Measurements from ENCODE around the gene LVRN.

LVRN gene

DNA sequence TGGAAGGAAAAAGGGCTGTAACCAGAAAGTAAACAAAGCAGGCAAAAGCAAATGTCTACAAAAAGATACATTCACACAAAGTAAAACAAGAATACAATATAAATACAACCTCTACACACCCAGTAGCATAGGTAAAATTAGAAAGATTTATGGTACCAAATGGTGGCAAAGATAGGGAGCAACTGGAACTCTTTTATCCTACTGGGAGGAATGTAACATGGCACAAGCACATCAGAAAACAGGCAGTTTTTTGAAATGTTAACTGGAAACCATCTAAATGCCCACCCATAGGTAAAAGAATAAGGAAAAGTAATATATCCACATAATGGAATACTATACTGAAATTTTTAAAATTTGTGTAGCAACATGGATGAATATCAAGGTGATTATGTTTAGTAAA, 61.3 kb downstream of the LVRN start:
- no peak for DNase-seq (ENCODE audit: low spot score)

DNA sequence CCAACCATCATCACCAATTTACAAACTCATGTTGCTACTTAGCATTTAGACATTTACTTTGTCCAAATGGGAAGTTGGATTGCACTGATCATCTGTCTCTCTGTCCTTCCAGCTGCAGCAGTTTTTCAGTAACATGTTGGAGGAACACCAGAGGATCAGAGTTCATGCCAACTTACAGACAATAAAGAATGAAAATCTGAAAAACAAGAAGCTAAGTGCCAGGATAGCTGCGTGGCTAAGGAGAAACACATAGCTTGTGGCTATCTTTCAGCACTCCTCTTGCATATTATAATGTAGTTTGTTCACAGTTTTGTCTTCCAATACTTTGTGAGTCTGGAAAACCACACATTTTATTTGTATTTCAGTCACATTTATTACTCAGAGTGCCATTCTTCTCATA, 63.6 kb downstream of the LVRN start:
- no peak for DNase-seq (ENCODE audit: low spot score)

DNA sequence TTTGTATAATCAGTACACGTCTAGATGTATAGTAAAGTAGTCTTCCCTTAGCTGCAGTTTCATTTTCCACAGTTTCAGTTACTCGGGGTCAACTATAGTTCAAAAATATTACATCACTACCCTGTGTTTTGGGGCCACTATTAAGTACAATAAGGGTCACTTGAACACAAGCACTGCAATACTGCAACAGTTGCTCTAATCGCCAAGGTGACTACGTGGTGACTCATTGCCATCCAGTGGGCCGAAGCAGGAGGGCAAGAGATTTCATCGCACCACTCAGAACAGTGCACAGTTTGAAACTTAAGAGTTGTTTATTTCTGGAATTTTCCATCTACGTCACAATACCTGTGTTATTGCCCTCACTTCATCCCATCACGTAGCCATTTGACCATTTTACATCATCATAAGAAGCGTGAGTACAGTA, 69.8 kb downstream of the LVRN start, which contains the start of gene ARL14EPL:
ARL14EPL (plus strand) TSS at position 379 of the 424 bp plus-strand sequence. CDS start 18,994 bp downstream, outside the sequence.
- DNase-seq (ENCODE audit: low spot score) = peak; percentile 74

DNA sequence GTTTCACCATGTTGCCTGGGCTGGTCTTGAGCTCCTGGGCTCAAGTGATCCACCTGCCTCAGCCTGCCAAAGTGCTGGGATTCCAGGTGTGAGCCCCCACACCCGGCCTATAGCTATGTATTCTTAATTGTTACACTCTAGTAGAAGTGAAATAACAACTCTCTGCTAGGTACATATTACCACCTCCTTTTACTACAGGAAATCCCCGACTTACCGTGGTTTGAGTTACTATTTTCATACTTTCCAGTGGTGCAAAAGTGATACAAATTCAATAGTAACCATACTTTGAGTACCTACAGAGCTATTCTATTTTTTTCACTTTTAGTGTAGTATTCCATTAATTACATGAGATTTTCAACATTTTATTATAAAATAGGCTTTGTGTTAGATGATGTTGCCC, 70.7 kb downstream of the LVRN start:
- DNase-seq (ENCODE audit: low spot score) = no peak

DNA sequence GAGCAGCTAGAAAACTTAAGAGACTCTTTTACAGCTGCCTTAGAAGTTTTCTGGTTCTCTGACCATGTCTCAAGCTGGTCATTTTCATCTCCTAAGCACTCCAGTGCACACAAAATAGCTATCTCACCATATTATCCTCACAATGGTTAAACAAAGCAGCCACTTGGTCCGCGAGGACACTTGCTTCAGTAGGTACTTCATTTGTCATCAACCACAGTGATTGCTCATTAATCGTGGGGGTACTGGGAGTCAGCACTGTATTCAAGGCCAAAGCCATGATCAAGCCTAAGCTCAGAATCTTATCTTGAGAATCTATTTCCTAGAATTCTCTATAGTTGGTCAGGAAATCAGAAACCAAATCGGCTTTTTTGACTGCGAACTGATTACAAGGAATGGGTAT, 72.8 kb downstream of the LVRN start:
- no peak for DNase-seq (ENCODE audit: low spot score)

DNA sequence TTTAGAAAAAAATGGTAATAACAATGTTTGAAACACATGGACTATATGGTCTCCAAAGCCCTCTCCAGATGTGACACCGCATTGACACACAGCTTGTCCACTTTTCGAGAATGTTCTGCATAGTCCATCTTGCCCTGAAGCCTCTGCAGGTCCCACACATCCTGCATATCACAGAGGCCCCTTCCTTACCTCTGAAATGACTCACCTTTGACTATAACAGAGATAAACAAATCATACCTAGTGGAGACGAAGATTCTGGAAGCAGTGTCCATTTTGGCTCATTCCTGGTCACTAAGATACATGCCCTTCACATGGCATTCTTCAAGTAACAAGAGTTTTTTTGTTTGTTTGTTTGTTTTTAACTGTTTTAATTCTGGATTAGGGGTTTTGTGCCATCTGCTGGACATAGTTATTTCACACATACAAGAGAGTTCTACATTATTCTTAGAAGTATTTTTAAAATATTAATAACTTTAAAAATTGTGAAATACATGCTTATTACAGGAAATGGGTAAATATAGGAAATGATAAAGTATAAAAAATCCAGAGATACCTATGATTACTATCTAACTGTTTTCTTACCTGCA, 75.1 kb downstream of the LVRN start:
- DNase-seq (ENCODE audit: low spot score) = no peak

DNA sequence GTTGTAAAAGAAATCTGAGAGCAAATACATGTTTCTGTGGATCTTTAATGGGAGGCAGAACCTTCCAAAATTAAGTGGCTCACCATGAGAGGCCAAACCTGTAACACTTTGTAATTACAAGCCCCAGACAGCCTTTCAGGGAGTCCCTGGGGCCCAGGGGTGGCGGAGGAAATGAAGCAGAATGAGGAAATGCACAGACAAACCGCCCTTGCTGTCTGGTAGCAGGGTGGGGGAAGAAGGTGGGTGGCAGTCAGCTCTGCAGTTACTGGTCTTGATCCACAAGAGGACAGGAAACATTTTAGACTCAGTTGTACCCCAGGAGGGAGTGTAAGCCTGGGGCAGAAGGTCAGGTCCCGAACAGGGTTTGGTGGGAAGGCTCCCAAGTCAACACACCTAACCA, 76.5 kb downstream of the LVRN start:
- DNase-seq (ENCODE audit: low spot score) = no peak

DNA sequence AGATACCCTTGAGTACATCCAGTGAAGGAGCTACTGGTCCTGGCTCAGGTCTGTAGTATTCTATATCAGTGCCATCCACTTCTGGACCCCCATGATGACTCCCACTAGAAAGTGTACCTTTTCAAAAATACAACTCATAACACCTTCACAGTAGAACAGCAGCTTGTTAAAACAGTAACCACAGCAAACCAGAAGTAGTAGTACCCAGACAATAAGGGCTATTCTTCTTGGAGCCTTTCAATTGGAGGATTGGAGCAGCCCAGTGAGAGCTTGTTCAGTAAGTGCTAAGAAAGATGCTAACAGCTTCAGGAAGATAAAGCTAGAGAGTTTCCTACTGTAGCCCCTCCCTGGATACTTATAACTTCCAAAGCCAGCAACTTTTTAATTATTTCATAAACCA, 80.1 kb downstream of the LVRN start:
- no peak for DNase-seq (ENCODE audit: low spot score)

DNA sequence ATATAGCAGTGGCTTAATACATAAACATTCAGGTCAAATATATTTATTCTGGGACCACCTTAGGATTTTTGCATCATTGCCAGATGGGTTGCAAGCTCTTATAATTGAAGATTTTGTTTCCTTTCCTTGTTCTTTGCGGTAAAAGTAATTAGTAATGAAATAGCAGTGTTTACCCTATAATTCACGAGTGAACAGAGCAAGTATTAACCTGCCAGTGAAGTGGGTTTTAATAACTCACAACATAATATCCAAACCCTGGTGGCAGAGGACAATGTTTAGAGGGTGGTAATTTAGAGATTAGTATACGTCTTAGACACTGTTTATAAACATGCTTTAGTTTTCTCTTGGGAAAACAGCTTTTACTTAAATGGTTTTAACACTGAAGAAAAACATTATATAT, 81.8 kb downstream of the LVRN start:
- DNase-seq (ENCODE audit: low spot score) = no peak

DNA sequence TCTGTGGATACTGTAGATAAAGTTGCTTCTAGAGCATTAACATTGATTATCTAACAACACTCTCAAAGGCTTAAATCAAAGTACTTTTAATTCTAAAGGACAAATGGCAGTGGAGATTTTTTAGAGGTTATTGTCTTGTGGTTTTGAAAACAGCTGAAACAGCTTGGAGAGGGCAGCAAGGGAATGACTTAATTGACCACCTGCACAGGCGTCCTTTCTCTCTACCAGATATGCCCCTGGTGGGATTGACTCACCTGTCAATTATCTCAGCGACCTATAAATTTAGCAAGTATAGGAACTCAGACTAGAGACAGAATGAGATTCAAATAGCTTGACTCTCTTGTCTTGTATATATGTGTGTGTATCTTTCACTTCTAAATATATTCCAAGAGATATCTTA, 83.5 kb downstream of the LVRN start:
- no peak for DNase-seq (ENCODE audit: low spot score)

DNA sequence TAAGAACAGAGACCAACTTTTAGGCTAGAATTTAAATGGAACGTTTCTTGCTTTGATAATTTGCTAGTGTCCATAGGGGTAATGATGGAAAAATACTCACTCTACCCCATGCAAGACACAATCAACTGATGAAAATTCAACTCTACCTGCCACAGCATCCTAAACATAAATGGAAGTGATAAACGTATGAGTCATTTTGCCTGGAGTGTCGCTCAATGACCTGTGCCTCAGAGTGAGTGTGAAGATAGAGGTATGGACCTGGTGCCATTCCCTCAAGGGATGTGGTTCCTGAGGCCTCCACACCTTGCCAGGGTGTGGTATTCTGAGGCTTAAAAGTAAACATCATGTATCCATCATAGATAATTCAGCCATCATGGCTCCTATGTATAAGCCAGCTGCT, 84.0 kb downstream of the LVRN start:
- no peak for DNase-seq (ENCODE audit: low spot score)

DNA sequence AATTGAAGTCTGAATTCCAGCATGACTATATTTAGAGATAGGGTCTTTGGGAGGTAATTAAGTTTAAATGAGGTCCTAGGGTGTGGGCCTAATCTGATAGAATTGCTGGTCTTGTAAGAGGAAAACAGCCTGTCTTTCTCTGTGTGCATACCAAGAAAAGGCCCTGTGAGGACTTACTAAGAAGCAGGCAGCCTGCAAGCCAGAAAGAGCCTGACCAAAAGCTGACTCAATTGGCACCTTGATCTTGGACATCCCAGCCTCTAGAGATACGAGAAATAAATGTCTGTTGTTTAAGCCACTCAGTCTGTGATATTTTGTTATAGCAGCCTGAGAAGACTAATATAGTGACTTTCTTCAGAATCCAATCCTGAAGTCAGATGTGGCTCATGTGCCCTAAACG, 84.5 kb downstream of the LVRN start:
- DNase-seq (ENCODE audit: low spot score) = no peak

DNA sequence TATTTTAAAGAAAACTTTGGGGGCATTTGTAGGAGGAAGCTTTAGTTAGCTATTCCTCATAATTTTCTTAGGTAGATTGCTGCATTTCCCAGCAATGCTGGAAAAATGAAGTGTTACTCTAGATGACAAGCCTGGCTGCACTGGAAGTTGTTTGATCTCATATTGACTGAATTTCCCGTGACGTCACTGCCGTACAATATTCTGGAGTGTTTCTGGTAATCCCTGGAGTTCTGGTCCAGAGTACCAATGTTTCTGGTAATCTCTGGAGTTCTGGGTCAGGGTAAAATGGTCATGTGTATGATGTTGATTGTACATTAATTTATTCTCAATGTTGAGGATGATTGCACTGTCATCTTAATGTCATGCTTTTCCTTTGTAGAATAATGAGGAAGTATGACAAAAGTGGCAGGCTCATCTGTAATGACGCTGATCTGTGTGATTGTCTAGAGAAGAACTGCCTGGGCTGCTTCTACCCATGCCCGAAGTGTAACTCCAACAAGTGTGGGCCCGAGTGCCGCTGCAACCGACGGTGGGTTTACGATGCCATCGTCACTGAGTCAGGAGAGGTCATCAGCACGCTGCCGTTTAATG, 96.2 kb downstream of the LVRN start:
- no peak for DNase-seq (ENCODE audit: low spot score)

DNA sequence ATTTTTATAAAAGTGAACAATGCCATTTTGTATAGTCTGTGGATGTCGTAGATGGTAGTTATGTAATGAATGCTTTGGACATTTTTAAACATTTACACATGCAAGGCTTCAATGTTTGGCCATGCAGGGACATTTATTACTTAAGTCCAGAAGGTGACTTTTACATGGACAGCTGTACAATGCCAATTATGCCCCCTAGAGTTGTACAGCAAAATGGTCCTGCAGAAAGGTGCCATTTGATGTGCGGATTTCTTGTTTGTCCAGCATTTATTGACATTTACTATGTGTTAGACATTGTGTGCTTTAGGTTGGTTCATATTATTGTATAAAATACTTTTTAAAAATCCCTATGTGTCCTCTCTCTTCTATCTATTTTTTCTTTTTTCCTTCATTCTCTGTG, 100.1 kb downstream of the LVRN start:
- DNase-seq (ENCODE audit: low spot score) = no peak

DNA sequence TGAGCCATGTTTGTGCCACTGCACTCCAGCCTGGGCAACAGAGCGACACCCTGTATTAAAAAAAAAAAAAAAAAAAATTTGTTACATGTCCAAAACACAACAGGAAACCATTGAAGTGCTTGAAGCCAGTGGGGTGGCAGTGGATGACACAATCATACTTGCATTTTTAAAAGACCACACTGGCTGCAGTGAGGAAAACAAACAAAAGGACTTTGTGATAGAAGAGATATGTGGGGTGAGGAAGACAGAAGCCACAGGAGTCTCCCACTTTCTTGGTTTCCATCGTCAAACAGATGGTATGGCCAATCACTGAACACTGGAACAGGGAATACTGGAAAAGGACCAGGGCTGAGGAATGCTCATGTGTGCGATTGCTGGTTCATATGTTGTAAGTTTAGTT, 101.7 kb downstream of the LVRN start:
- DNase-seq (ENCODE audit: low spot score) = no peak

DNA sequence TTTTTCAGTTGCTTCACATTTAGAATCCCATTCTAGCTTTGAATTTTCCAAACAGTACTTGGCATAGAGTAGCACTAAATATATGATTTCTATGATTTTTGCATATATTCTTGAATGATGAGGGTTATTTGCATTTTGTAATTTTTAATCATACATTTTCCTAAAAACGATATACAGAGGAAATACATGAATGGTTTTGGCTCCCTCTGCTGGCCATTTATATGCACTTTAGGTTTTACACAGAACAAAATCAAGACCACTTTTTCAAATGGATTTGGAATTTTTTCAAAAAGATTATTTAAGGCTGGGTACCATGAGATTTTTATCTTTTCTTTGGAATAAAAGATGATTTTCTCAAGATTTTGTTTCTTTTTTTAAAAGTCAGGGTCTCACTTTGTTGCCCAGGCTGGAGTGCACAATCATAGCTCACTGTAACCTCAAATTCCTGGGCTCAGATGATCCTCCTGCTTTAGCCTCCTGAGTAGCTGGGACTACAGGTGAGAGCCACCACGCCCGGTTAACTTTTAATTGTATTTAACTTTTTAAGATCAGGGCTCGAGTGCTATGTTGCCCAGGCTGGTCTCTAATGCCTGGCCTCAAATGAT, 105.9 kb downstream of the LVRN start:
- DNase-seq (ENCODE audit: low spot score) = peak; percentile 41

DNA sequence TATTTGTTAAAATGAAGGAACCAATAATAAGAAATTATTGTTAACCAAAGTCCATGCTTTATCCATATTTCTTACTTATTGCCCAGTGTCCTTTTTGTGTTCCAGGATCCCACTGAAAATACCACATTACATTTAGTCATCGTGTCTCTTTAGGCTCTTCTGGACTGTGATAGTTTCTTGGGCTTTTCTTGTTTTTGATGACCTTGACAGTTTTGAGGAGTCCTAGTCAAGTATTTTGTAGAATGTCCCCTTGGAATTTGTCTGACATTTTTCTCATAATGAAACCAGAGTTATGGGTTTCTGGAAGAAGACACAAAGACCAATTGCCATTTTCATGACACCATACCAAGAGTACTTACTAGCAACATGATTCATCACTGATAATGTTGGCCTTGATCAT, 108.9 kb downstream of the LVRN start:
- no peak for DNase-seq (ENCODE audit: low spot score)

DNA sequence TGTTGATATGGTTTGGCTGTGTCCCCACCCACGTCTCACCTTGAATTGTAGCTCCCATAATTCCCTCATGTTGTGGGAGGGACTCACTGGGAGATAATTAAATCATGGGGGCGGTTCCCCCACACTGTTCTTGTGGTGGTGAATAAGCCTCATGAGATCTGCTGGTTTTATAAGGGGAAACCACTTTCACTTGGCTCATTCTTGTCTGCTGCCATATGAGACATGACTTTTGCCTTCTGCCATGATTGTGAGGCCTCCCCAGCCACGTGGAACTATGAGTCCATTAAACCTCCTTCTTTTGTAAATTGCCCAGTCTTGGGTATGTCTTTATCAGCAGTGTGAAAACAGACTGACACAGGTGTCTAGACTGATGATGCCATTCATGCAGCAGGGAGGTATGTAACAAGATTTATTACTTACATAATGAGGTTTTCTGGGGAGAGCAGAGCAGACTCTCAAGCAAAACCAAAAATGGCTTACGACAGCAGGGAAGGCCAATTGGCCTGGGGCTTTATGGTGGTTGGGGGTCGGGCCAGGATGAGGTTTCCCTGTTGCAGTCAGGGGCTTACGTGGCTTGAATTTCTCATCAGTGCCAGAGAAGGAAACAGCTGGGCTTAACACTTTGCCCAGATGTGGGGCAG, 113.0 kb downstream of the LVRN start:
- DNase-seq (ENCODE audit: low spot score) = no peak

DNA sequence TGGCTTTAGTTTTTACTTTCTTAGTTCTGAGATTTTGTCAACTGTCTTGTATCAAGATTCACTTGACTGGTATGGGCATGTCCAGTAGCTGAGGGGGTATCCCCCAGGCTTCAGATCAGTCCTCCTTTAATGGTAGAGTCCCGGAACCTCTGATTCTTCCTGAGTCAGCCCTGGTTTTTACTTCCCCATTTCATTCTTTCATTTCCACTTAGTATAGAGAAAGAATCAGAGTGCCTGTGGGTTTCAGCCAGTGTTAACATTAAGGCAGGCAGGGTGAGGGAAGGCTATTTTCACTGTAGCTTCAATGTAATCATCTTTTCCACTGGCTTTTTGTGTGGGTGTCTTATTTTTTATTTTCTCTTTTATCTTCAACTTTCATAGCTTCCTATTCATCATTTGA, 114.2 kb downstream of the LVRN start:
- DNase-seq (ENCODE audit: low spot score) = no peak
